Esophagus (tissue), 2 donors: Measurements from ENCODE around the gene TLE3. TPM values are rescaled to one million over a fixed set of nuclear protein-coding genes. Genes with fewer than 3 reads are reported as not detected.

Source experiments
- H3K27ac ChIP-seq, 2 donors: one replicate each; pipeline ENCODE4 v1.5.1; 2013; ENCODE audit warnings: low read depth in 2 of 2, mild to moderate bottlenecking in 2 of 2, inconsistent platforms in 1 of 2, low read length in 1 of 2, moderate library complexity in 1 of 2
- H3K27me3 ChIP-seq, 2 donors: one replicate each; pipeline ENCODE4 v1.6.1; 2013; ENCODE audit warnings: low read length in 2 of 2, control low read depth in 1 of 2, mild to moderate bottlenecking in 1 of 2; ENCODE audit not compliant: insufficient read depth in 2 of 2, control insufficient read depth in 1 of 2
- H3K36me3 ChIP-seq, 2 donors: one replicate each; pipeline ENCODE4 v1.6.1; 2013; ENCODE audit warnings: low read length in 1 of 2; ENCODE audit not compliant: control insufficient read depth in 2 of 2, insufficient read depth in 2 of 2
- H3K4me1 ChIP-seq, 2 donors: one replicate each; pipeline ENCODE4 v1.6.1; 2013; ENCODE audit warnings: low read length in 1 of 2; ENCODE audit not compliant: control insufficient read depth in 2 of 2, insufficient read depth in 2 of 2
- H3K4me3 ChIP-seq, 2 donors: one replicate each; pipeline ENCODE4 v1.5.1; 2013; ENCODE audit warnings: low read length in 2 of 2, mild to moderate bottlenecking in 2 of 2, low read depth in 1 of 2, moderate library complexity in 1 of 2
- H3K9me3 ChIP-seq, 2 donors: one replicate each; pipeline ENCODE4 v1.6.1; 2013; ENCODE audit warnings: mild to moderate bottlenecking in 2 of 2, low read depth in 1 of 2, low read length in 1 of 2, moderate library complexity in 1 of 2; ENCODE audit not compliant: control insufficient read depth in 2 of 2, insufficient read depth in 1 of 2
- WGBS, 2 donors: extraction: QIAGEN DNeasy Blood & Tissue Kit; methylation state at CpG; one replicate each; pipeline ENCODE4 v1.1.7; 2013; 5-methylcytosine and 5-hydroxymethylcytosine counted together
- polyA plus RNA-seq, 2 donors: library from polyadenylated mRNA; stranded (reverse); fragments of 200-250 nt; gene quantifications; one replicate each; pipeline ENCODE4 v1.2.3, GENCODE V29; 2013
- donor health status: healthy with polysubstance abuse.
- donor health status: Bipolar disorder and iron deficiency.

TLE3 gene
- polyA plus RNA-seq, 2 donors = 33.1 to 43.9 TPM

GRCh38 chr15:70023769-70024491 lies 73.8 kb downstream of the TLE3 start:
- Histone ChIP-seq H3K36me3 (no peaks in the 10 kb centered on the region), H3K4me1 (peaks cover 4 to 6% of the 10 kb centered on the region in 2 donors), H3K4me3 (no peak overlapping the region), H3K27ac (peak overlapping the region in 1 of 2 donors; percentile 14), H3K9me3 (no peaks in the 10 kb centered on the region), H3K27me3 (peaks cover 0 to 3% of the 10 kb centered on the region in 2 donors)
- 24 to 41% methylated on average over 16 of the region's 16 CpGs for WGBS, 2 donors

- Histone ChIP-seq H3K4me3 (no peak overlapping the region), H3K36me3 (no peaks in the 10 kb centered on the region), H3K4me1 (peaks cover 4 to 6% of the 10 kb centered on the region in 2 donors), H3K9me3 (no peaks in the 10 kb centered on the region), H3K27me3 (peaks cover 0 to 3% of the 10 kb centered on the region in 2 donors), H3K27ac (peak overlapping the region in 1 of 2 donors; percentile 14)
- 60 to 61% methylated on average over 7 of the region's 7 CpGs for WGBS, 2 donors
Measured at GRCh38 chr15:70023064-70023768, 74.5 kb downstream of the TLE3 start.

GRCh38 chr15:70020229-70020628 lies 77.5 kb downstream of the TLE3 start:
- Histone ChIP-seq H3K9me3 (peaks cover 0 to 2% of the 10 kb centered on the region in 2 donors), H3K4me1 (peaks cover 4% of the 10 kb centered on the region in 2 donors), H3K4me3 (no peak overlapping the region), H3K27ac (no peak overlapping the region), H3K36me3 (no peaks in the 10 kb centered on the region), H3K27me3 (peaks cover 0 to 3% of the 10 kb centered on the region in 2 donors)
- 88 to 91% methylated on average over 5 of the region's 5 CpGs for whole genome bisulfite sequencing, 2 donors

GRCh38 chr15:70018646-70019600 lies 78.8 kb downstream of the TLE3 start:
- H3K4me1 ChIP-seq = peaks cover 0 to 4% of the 10 kb centered on the region in 2 donors
- H3K27ac ChIP-seq = no peak overlapping the region
- no peaks in the 10 kb centered on the region for H3K27me3 ChIP-seq
- H3K36me3 ChIP-seq = no peaks in the 10 kb centered on the region
- 89 to 93% methylated on average over 9 of the region's 9 CpGs for WGBS, 2 donors
- peaks cover 0 to 2% of the 10 kb centered on the region in 2 donors for H3K9me3 ChIP-seq
- H3K4me3 ChIP-seq = no peak overlapping the region

- H3K27me3 ChIP-seq = no peaks in the 10 kb centered on the region
- H3K9me3 ChIP-seq = peaks cover 0 to 2% of the 10 kb centered on the region in 2 donors
- 85 to 95% methylated on average over 2 of the region's 2 CpGs for WGBS, 2 donors
Measured at GRCh38 chr15:70017801-70018200, 79.9 kb downstream of the TLE3 start.

GRCh38 chr15:70017025-70017424 lies 80.7 kb downstream of the TLE3 start:
- 93 to 98% methylated on average over 4 of the region's 4 CpGs for WGBS, 2 donors
- no peaks in the 10 kb centered on the region for H3K27me3 ChIP-seq

More at GRCh38 chr15:70017801-70018200, 79.9 kb downstream of the TLE3 start:
- H3K4me1 ChIP-seq = no peaks in the 10 kb centered on the region
- H3K36me3 ChIP-seq = no peaks in the 10 kb centered on the region
- H3K4me3 ChIP-seq = no peak overlapping the region
- H3K27ac ChIP-seq = no peak overlapping the region

GRCh38 chr15:70016511-70016994 lies 81.2 kb downstream of the TLE3 start:
- H3K9me3 ChIP-seq = peaks cover 0 to 2% of the 10 kb centered on the region in 2 donors
- no peaks in the 10 kb centered on the region for H3K36me3 ChIP-seq
- WGBS, 2 donors = 72 to 74% methylated on average over 6 of the region's 6 CpGs
- H3K4me1 ChIP-seq = no peaks in the 10 kb centered on the region
- H3K4me3 ChIP-seq = no peak overlapping the region
- H3K27me3 ChIP-seq = no peaks in the 10 kb centered on the region
- H3K27ac ChIP-seq = no peak overlapping the region

More at GRCh38 chr15:70017025-70017424, 80.7 kb downstream of the TLE3 start:
- H3K9me3 ChIP-seq = peaks cover 0 to 2% of the 10 kb centered on the region in 2 donors
- no peaks in the 10 kb centered on the region for H3K4me1 ChIP-seq
- no peak overlapping the region for H3K27ac ChIP-seq
- H3K36me3 ChIP-seq = no peaks in the 10 kb centered on the region
- no peak overlapping the region for H3K4me3 ChIP-seq

GRCh38 chr15:70014860-70015490 lies 82.7 kb downstream of the TLE3 start:
- H3K27me3 ChIP-seq = no peaks in the 10 kb centered on the region
- WGBS, 2 donors = 63 to 69% methylated on average over 9 of the region's 9 CpGs
- H3K36me3 ChIP-seq = no peaks in the 10 kb centered on the region
- no peaks in the 10 kb centered on the region for H3K4me1 ChIP-seq
- H3K27ac ChIP-seq = no peak overlapping the region
- peaks cover 0 to 2% of the 10 kb centered on the region in 2 donors for H3K9me3 ChIP-seq
- H3K4me3 ChIP-seq = no peak overlapping the region
